Fibroblast of skin of back (primary cell): ENCODE results near the gene TUBA1C.
A peak's percentile ranks its signal among the peaks of the same experiment; 100 is the strongest.
"Not testable (repeated sequence)": the region's sequence is repeated elsewhere in the genome, so short reads cannot be mapped to it uniquely, and the experiment has no call there.

Experiments used
- DNase-seq: peaks from one replicate; pipeline ENCODE4 v3.0.0-alpha.2; 2013

Gene TUBA1C

DNA sequence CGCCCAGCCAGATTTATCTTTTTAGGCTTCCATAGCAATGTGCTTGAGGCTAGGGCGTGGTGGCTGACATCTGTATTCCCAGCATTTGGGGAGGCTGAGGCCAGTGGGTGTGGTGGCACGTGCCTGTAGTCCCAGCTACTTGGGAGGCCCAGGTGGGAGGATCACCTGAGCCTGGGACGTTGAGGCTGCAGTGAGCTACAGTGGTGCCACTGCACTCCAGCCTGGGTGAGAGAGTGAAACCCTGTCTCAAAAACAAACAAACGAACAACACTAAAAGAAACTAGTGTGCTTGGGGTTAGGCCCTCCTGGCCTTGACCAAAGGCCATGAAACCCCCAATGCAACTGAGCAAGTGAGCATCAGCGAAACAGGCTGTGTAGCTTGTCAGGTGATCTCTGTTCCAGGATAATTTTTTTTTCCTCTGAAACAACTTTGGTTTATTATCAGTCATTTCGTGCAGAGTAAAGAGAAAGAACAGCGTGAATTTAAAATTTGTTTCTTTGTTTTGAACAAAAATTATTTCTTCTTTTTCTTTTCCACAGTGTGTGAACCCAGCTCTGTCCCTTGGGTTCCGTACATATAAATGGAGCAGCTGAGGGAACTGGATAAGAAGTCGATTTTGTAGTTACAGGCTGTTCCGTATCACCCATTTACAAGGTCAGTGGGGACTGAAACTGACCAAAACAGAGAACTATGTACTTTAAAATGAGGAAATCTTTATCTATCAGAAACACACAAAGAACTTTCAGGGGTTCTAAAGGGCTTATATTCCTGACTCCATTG lies 8.8 kb upstream of the TUBA1C start:
- no peak for DNase-seq

- not testable (repeated sequence) for DNase-seq
Observed at GRCh38 chr12:49257508-49258184, 7.2 kb upstream of the TUBA1C start.

DNA sequence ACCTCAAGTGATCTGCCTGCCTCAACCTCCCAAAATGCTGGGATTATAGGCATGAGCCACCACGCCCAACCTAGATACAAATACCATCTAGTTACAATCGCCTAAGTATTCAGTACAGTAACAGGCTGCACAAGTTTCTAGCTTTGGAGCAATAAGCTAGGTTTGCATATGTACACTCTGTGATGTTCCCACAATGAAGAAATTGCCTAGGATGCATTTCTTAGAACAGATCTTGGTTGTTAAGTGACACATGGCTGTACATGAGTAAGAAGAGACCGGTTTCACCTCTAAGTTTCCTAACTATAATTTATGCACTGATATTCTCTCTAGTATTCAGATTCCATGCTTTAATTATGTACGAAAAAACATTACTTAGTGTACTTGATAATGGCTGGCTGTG lies 5.4 kb upstream of the TUBA1C start:
- DNase-seq, result no peak

GRCh38 chr12:49260166-49260565 lies 4.7 kb upstream of the TUBA1C start:
- DNase-seq, result peak; percentile 74

- DNase-seq, result no peak
Observed at GRCh38 chr12:49260571-49261363, 4.1 kb upstream of the TUBA1C start.

DNA sequence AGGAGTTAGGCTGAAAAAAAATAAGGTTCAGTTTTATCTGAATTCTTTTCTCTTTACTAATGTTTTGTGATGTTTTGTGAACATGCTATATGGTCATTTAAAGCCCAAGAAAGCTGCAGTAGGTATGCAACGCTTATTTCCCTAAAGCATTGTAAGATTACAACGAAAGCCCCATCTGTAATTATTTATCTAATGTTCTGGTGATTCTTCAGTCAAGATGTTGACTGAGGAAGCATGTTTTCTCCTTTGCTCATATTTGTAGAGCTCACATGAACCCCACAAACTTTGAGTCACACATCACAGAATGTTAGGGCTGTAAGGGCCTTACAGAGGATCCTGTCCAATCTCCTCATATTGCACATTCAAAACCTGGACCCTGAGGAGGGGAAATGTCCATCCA lies 3.2 kb upstream of the TUBA1C start:
- peak; percentile 66 for DNase-seq

DNA sequence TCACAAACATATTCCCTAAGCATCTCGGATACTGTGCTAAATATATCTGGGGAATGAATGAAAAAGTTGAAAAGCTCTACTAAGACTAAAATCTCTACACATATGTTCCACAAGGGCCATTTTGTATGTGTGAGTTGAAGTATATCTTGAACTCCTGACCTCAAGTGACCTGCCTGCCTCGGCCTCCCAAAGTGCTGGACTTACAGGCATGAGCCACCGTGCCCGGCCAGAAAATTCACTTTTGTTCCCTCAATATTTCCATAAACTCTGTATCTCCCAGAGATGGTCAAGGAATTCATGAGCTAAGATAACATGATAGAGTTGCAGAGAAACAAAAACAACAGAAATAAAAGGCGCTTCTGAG lies 1.5 kb upstream of the TUBA1C start:
- no peak for DNase-seq

GRCh38 chr12:49264466-49264872 lies 413 bp upstream of the TUBA1C start:
- DNase-seq, result no peak

GRCh38 chr12:49269191-49269590 lies 4.3 kb downstream of the TUBA1C start:
- DNase-seq, result not testable (repeated sequence)

DNA sequence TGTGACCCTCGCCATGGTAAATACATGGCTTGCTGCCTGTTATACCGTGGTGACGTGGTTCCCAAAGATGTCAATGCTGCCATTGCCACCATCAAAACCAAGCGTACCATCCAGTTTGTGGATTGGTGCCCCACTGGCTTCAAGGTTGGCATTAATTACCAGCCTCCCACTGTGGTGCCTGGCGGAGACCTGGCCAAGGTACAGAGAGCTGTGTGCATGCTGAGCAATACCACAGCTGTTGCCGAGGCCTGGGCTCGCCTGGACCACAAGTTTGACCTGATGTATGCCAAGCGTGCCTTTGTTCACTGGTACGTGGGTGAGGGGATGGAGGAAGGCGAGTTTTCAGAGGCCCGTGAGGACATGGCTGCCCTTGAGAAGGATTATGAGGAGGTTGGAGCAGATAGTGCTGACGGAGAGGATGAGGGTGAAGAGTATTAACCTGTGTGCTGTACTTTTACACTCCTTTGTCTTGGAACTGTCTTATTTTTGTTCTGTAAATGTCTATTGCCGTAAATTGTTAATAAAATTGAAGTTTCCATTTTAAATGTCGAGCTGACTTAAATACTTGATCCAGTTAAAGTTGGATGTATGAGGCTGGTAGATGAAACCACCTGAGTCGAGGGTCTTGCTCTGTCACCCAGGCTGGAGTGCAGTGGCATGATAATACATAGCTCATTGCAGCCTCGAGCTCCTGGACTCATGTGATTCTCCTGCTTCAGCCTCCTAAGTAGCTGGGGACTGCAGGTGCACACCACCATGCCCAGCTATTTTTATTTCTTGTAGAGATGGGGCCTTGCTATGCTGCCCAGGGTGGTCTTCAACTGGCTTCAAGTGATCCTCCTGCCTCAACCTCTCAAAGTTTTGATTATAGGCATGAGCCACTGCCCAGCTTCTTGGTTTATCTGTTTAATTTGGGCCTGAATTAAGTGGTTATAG lies 8.2 kb downstream of the TUBA1C start:
- no peak for DNase-seq

GRCh38 chr12:49273726-49274395 lies 9.0 kb downstream of the TUBA1C start:
- DNase-seq, result no peak

GRCh38 chr12:49274396-49275069 lies 9.7 kb downstream of the TUBA1C start:
- DNase-seq, result no peak

DNA sequence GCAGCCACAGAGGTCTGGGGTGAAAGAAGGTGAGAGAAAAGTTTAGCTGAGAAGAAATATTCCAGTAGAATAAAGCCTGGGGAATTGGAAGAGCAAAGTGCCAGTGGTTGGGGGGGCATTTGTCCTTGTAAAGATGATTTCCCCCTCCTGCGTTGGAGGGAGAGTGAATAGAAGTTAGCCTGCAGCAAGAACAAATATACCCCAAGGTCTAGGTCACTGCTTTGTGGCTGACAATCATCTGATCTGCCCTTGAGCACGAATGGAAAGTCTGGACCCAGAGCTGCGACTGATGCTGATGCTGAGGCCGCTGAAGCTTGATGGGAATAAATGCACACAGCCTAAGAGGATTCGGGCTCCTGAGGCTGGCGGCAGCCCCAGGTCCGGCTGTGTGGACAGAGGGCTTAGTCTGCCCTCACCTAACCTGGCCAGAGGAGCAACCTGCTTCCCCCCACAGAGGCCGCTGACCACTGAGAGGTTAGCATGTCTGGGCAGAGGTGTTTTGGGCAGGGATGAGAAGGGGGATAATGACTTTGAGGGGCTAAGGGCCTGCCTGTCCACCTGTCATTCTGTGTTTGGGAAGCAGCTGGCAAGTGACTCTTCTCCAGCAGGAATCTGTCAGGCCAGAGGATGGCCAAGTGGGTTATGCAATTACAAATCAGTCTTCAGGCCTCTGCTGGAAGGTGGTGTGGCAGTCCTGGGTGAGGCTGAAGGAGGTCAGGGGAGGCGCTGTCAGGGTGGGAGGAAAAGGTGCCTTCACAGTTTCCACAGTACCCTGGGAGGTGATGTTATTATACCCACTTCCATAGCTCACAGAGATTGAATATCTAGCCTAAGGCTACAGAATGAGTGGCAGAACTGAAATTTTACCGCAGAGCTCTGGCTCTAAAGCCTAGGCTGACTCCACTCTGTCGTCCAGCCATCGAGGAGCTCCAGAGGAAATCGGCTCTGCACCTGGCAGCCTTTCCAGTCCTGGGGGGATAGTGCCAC lies 11.7 kb downstream of the TUBA1C start:
- no peak for DNase-seq

DNA sequence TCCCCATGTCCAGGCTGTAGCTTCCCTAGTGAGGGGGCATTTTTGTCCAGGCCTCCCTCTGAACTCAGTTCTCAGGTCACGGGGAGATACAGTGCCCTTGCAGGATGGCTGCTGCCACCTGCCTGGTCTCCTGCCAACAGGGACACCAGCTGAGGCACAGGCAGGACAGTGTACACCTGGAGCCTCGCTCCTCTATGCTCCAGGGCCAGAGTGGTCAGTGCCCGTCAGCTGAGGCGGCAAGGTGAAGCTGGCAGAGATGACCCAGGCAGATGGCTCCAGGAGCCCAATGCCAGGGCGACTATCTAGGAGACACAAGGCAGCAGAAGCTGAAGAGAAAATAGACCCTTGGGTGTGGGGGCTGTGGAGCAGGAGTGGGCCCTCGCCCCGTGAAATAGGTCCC lies 12.6 kb downstream of the TUBA1C start:
- DNase-seq, result no peak

DNA sequence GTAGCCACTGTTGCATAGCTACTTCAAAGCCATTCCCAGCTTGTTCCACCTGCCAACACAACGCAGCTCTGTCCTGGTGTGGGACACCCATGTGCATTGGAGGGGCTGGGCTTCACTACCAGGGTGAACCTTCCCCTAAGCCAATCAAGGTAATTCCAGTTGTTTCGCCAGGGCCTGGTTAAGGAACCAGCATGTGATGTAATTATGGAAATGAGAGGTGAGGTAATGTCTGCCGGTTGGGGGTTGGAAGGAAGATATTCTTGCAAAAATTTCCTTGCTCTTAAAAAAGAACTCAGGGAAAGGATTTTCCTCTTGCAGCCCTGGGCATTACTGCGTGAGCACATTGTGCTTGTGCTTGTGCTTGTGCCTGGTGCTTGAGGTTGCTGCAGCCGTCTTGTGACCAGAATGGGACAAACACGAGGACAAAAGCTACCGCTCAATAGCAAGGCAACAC lies 14.9 kb downstream of the TUBA1C start:
- DNase-seq, result no peak

- not testable (repeated sequence) for DNase-seq
Observed at GRCh38 chr12:49280545-49280944, 15.7 kb downstream of the TUBA1C start.

DNA sequence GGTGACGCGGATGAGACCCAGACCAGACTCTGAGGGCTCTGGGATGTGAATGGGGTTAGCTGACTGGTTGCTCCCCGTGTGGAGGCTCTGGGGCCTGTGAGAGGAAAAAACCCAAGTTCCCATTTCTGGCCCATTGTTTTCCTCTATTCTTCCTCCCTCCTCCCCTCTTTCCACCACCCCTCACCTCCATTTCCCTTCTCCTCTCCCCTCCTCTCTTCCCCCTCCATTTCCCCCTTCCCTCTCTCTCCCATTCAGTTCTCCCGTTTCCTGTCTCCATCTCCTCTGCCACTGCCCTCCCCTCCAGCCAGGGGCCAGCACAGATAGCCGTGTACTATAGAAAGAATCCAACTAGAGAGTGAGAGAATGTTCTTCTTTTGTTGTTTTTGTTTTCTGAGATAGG lies 17.4 kb downstream of the TUBA1C start:
- no peak for DNase-seq

GRCh38 chr12:49282740-49283375 lies 18.0 kb downstream of the TUBA1C start:
- DNase-seq, result not testable (repeated sequence)
